ENCODE measurements around the gene PDS5B. TPM values are rescaled to one million over a fixed set of nuclear protein-coding genes. Genes with fewer than 3 reads are reported as not detected.
A peak's percentile ranks its signal among the peaks of the same experiment; 100 is the strongest.

The PDS5B gene
- total and polyA plus RNA-seq, 2 experiments from 2014 or later = 43.9 to 46.5 TPM

- Histone ChIP-seq H3K27ac (ENCODE audit: low read depth) (peak overlapping the region; percentile 89), H3K4me1 (ENCODE audit: insufficient read depth) (peaks cover 23% of the 10 kb centered on the region), H3K79me2 (replicated peaks; ENCODE audit: insufficient read depth) (peaks cover 51% of the 10 kb centered on the region), H4K20me1 (replicated peaks; ENCODE audit: insufficient read depth) (peaks cover 18% of the 10 kb centered on the region; the same call in 1 of the 2 replicates), H3K36me3 (ENCODE audit: insufficient read depth) (no peaks in the 10 kb centered on the region), H3K4me3 (peak overlapping the region; percentile 89), H3F3A (replicated peaks; ENCODE audit: low read depth) (no peaks in the 10 kb centered on the region), H3K27me3 (ENCODE audit: insufficient read depth) (no peaks in the 10 kb centered on the region), H2AFZ (peak overlapping the region; percentile 38; the same call in 1 of the 2 replicates), H3K4me2 (peak overlapping the region; percentile 91), H3K9me2 (ENCODE audit: insufficient read depth) (no peaks in the 10 kb centered on the region)
- H3K36me3 Mint-ChIP-seq (ENCODE audit: low read depth) = no peaks in the 10 kb centered on the region; the same call in 2 of the 3 replicates
- peak overlapping the region; percentile 94 for H3K27ac Mint-ChIP-seq
- no peaks in the 10 kb centered on the region for H3K9me3 Mint-ChIP-seq
- H3K27me3 Mint-ChIP-seq (ENCODE audit: insufficient read depth, low read depth, poor library complexity) = peaks cover 12% of the 10 kb centered on the region
- DNase-seq (ENCODE audit: low spot score) (peak; percentile 76), ATAC-seq (peak; percentile 31)
- no peak for TF ChIP-seq REST (IDR thresholded peaks at IDR 0.05; ENCODE audit: unreplicated experiment)
- TF ChIP-seq CTCF (conservative IDR thresholded peaks at IDR 0.05; ENCODE audit: low read depth in 2 of 2) = 0 out of 4 replicates have a peak, but pooled peaks of 1 of the 2 experiments have one; percentile 13
- peak overlapping the region; percentile 86 for H3K4me3 Mint-ChIP-seq
- H3K4me1 Mint-ChIP-seq = peaks cover 29% of the 10 kb centered on the region
Observed at GRCh38 chr13:32587011-32587810, 959 bp downstream of the PDS5B start.

GRCh38 chr13:32587811-32588170 is 1.5 kb downstream of the PDS5B start:
- H3K36me3 Mint-ChIP-seq (ENCODE audit: low read depth) = no peaks in the 10 kb centered on the region; the same call in 2 of the 3 replicates
- H3K4me1 Mint-ChIP-seq = peaks cover 28% of the 10 kb centered on the region; the same call in 2 of the 3 replicates
- ATAC-seq = no peak
- H3K9me3 Mint-ChIP-seq = no peaks in the 10 kb centered on the region
- Histone ChIP-seq H3K4me1 (ENCODE audit: insufficient read depth) (peaks cover 23% of the 10 kb centered on the region), H3K4me3 (peak overlapping the region; percentile 89), H3K36me3 (ENCODE audit: insufficient read depth) (no peaks in the 10 kb centered on the region), H4K20me1 (replicated peaks; ENCODE audit: insufficient read depth) (peaks cover 19% of the 10 kb centered on the region; the same call in 1 of the 2 replicates), H3K27me3 (ENCODE audit: insufficient read depth) (no peaks in the 10 kb centered on the region), H2AFZ (0 out of 2 replicates have a peak overlapping the region, but pooled peaks have one; percentile 38), H3K27ac (ENCODE audit: low read depth) (peak overlapping the region; percentile 89; the same call in 1 of the 2 replicates), H3K9me2 (ENCODE audit: insufficient read depth) (no peaks in the 10 kb centered on the region), H3K4me2 (peak overlapping the region; percentile 91), H3K79me2 (replicated peaks; ENCODE audit: insufficient read depth) (peaks cover 56% of the 10 kb centered on the region), H3F3A (replicated peaks; ENCODE audit: low read depth) (no peaks in the 10 kb centered on the region)
- no peak for DNase-seq (ENCODE audit: low spot score)
- TF ChIP-seq ZNF114 (CRISPR knock-in tag; IDR thresholded peaks at IDR 0.05) (no peak), EZH2 (IDR thresholded peaks at IDR 0.05; ENCODE audit: low read depth, unreplicated experiment) (no peak), POLR2AphosphoS5 (IDR thresholded peaks at IDR 0.05; ENCODE audit: low read depth) (no peak), EZH2phosphoT487 (IDR thresholded peaks at IDR 0.05; ENCODE audit: unreplicated experiment) (no peak)
- peak overlapping the region; percentile 86 for H3K4me3 Mint-ChIP-seq
- peaks cover 12% of the 10 kb centered on the region for H3K27me3 Mint-ChIP-seq (ENCODE audit: insufficient read depth, low read depth, poor library complexity)
- H3K27ac Mint-ChIP-seq = peak overlapping the region; percentile 94

All from GM23338 (cell line).